Urinary bladder (tissue), 4 donors: ENCODE measurements around the gene MBTPS1. TPM values are rescaled to one million over a fixed set of nuclear protein-coding genes. Genes with fewer than 3 reads are reported as not detected.

Source experiments
- DNase-seq: peaks from one replicate; pipeline ENCODE4 v3.0.0-alpha.2; 2015; ENCODE audit errors: extremely low spot score
- H3K27ac ChIP-seq: one replicate; pipeline ENCODE4 v1.5.1; 2013; ENCODE audit warnings: low read depth, mild to moderate bottlenecking, moderate library complexity
- H3K36me3 ChIP-seq: one replicate; pipeline ENCODE4 v1.6.1; 2013; ENCODE audit warnings: mild to moderate bottlenecking, moderate library complexity; ENCODE audit not compliant: insufficient read depth
- H3K4me1 ChIP-seq: one replicate; pipeline ENCODE4 v1.6.1; 2013; ENCODE audit warnings: mild to moderate bottlenecking, moderate library complexity; ENCODE audit not compliant: insufficient read depth
- H3K4me3 ChIP-seq: one replicate; pipeline ENCODE4 v1.5.1; 2013; ENCODE audit warnings: low read depth, low read length
- WGBS: extraction: QIAGEN DNeasy Blood & Tissue Kit; methylation state at CpG from one replicate; pipeline ENCODE4 v1.1.7; 2013; 5-methylcytosine and 5-hydroxymethylcytosine counted together
- polyA plus RNA-seq: library from polyadenylated mRNA; stranded (reverse); fragments of 200-250 nt; gene quantifications from one replicate; pipeline ENCODE4 v1.2.3, GENCODE V29; 2013
- total RNA-seq: library from RNA; depleted of rRNA; stranded (reverse); fragments of >200 nt; gene quantifications from one replicate; pipeline ENCODE4 v1.2.3, GENCODE V29; 2014
- donor health status: healthy with polysubstance abuse.
- donor health status: healthy.

MBTPS1 gene
- total and polyA plus RNA-seq, 2 donors: 67.8 to 81.3 TPM

- WGBS: 90% methylated on average over 19 of the region's 19 CpGs
- H3K36me3 ChIP-seq: peaks cover 9% of the 10 kb centered on the region
These were observed 60.7 kb downstream of the MBTPS1 start for GRCh38 chr16:84055801-84056634.

GRCh38 chr16:84055366-84055765, 61.4 kb downstream of the MBTPS1 start:
- H3K36me3 ChIP-seq: peaks cover 9% of the 10 kb centered on the region
- no peak overlapping the region for H3K4me3 ChIP-seq
- no peak overlapping the region for H3K27ac ChIP-seq
- DNase-seq: no peak
- WGBS: 46% methylated on average over 5 of the region's 5 CpGs
- no peaks in the 10 kb centered on the region for H3K4me1 ChIP-seq

More at GRCh38 chr16:84055801-84056634, 60.7 kb downstream of the MBTPS1 start:
- Histone ChIP-seq H3K4me1 (no peaks in the 10 kb centered on the region), H3K27ac (no peak overlapping the region), H3K4me3 (no peak overlapping the region)
- DNase-seq: no peak

DNA sequence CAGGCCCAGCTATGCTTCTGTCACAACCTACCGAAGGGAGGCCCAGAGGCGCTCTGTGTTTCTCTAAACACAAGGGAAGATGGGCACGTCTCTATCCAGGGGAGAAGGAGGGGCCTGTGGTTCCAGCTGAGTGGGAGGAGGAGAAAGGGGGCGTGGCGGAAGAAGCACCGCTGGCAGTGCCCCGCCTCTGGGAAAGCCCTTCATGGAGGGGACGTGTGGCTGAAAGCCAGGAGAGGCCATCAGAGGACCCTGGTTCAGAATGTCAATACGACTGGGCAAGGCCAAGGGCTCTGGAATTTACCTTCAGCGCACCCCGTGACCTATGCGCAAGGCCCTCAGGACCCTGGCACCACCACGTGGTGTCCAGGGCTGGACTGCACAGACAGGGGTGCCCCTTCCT, 61.8 kb downstream of the MBTPS1 start:
- DNase-seq: no peak
- 80% methylated on average over 13 of the region's 13 CpGs for WGBS

DNA sequence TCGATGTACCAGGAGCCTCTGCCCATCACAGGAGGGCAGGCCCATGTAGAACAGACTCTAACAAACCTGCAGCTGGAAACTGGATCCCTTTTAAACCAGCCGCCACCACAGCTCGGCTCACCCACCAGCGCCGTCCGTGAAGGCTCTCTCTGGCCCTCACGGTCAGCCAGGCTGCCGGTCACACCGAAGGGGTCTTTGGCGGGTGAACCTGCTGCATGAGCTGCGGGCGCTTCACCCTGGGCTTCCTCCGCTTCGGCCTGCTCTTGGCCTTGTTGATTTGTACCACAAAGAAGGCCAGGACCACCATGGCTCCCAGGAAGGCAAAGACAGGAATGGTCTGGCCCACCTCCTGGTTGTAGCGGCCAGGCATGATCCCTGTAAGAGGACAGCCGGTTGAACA, 62.5 kb downstream of the MBTPS1 start:
- peaks cover 9% of the 10 kb centered on the region for H3K36me3 ChIP-seq
- H3K4me3 ChIP-seq: no peak overlapping the region
- H3K4me1 ChIP-seq: no peaks in the 10 kb centered on the region
- H3K27ac ChIP-seq: no peak overlapping the region
- no peak for DNase-seq
- WGBS: 95% methylated on average over 16 of the region's 16 CpGs

More for the DNA sequence above, 61.8 kb downstream of the MBTPS1 start:
- H3K36me3 ChIP-seq: peaks cover 9% of the 10 kb centered on the region
- H3K4me3 ChIP-seq: no peak overlapping the region
- H3K27ac ChIP-seq: no peak overlapping the region
- no peaks in the 10 kb centered on the region for H3K4me1 ChIP-seq

DNA sequence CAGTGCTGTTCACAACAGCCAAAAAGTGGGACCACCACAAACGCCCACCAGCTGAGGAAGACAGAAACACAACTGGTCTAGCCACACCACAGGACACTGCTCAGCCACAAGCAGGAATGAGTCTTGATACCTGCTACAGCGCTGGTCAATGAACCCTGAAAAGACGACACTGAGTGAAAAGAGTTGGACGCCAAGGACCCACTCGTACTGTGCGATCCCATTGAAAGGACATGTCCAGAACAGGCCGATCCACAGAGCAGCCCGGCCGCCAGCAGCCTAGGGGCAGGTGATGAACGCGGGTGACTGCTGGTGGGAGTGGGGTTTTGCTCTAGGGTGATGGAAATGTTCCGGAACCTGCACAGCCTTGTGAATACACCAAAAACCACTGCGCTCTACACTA, 63.5 kb downstream of the MBTPS1 start:
- 95% methylated on average over 13 of the region's 13 CpGs for WGBS
- no peak for DNase-seq
- Histone ChIP-seq H3K27ac (no peak overlapping the region), H3K36me3 (peaks cover 9% of the 10 kb centered on the region), H3K4me3 (no peak overlapping the region), H3K4me1 (no peaks in the 10 kb centered on the region)

GRCh38 chr16:84052071-84052622, 64.6 kb downstream of the MBTPS1 start:
- no peak for DNase-seq
- Histone ChIP-seq H3K27ac (no peak overlapping the region), H3K4me3 (no peak overlapping the region), H3K4me1 (no peaks in the 10 kb centered on the region), H3K36me3 (peaks cover 9% of the 10 kb centered on the region)
- WGBS: 91% methylated on average over 27 of the region's 27 CpGs

GRCh38 chr16:84050316-84050715, 66.4 kb downstream of the MBTPS1 start:
- H3K36me3 ChIP-seq: peaks cover 6% of the 10 kb centered on the region
- H3K4me1 ChIP-seq: no peaks in the 10 kb centered on the region
- no peak overlapping the region for H3K27ac ChIP-seq
- DNase-seq: no peak
- WGBS: 85% methylated on average over 9 of the region's 9 CpGs
- H3K4me3 ChIP-seq: no peak overlapping the region

DNA sequence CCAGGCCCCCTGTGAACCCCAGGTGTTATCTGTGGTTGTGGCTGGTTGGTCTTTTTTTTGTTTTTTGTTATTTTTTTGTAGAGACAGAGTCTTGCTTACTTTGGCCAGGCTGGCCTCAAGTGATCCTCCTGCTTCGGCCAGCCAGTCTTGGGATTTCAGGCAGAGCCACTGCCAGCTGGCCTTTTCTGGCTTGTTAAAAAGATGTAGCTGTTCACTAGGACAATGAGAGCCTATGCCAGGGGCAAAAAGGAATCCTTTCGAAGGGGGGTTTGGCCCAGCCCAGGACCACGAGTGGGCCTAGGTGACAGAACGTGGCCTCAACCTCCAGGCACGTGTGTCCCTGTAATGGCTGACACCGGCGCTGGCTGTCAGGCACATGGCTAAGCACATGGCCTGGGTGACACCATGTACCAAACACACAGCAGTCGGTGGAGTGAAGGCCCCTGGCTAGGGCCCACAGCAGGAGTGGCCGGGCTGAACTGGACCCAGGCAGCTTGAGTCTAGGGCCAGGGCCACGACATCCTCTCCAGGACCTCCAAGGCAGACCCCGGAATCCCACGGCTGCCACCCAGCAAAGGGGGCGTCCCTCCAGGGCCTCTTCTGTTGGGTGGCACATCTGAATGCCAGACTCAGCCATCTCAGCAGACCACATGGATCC, 67.2 kb downstream of the MBTPS1 start:
- 85% methylated on average over 13 of the region's 13 CpGs for WGBS

DNA sequence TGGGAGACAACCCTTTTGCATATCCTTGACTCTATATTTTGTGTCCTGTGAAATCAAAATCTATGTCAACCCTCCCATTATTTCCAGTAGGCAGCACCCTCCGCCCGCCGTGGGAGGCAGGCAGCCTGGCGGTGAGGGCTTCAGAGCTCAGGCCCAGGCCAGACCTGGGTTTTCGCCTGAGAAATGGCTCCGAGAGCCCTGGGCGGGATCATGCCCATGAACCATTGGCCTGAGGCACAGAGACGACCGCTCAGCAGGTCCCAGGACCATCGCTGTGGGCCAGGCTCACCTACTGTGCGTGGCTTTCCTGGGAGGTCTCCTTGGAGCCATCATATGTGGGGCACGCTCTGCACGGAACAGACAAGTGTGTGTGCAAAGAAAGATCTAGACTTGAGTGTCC, 67.9 kb downstream of the MBTPS1 start:
- WGBS: 93% methylated on average over 13 of the region's 13 CpGs
- H3K27ac ChIP-seq: no peak overlapping the region
- no peaks in the 10 kb centered on the region for H3K4me1 ChIP-seq
- no peak for DNase-seq
- no peaks in the 10 kb centered on the region for H3K36me3 ChIP-seq
- H3K4me3 ChIP-seq: no peak overlapping the region

More for the DNA sequence above, 67.2 kb downstream of the MBTPS1 start:
- Histone ChIP-seq H3K36me3 (peaks cover 3% of the 10 kb centered on the region), H3K4me3 (no peak overlapping the region), H3K4me1 (no peaks in the 10 kb centered on the region), H3K27ac (no peak overlapping the region)
- no peak for DNase-seq

- no peaks in the 10 kb centered on the region for H3K4me1 ChIP-seq
- 77% methylated on average over 7 of the region's 7 CpGs for WGBS
- no peak overlapping the region for H3K27ac ChIP-seq
- no peaks in the 10 kb centered on the region for H3K36me3 ChIP-seq
- H3K4me3 ChIP-seq: no peak overlapping the region
- no peak for DNase-seq
These were observed 68.5 kb downstream of the MBTPS1 start for GRCh38 chr16:84048270-84048669.

DNA sequence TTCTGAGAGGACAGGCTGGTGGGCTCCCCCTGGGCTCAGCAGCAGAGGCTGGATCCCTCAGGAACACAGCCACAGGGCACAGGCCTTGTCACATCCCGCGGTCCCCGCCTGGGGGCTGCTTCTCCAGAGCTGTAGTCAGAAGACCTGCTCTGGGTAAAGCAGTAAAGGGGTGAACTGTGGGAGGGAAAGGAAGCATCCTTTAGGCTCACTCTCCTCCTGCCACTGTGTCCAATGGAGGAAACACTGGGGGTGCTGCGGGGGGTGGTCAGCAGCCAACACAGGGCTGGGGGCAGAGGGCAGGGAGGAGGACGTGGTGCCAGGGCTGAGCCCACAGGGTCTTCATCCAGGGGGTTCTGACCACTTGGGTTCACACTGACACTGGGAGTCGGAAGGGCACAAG, 69.1 kb downstream of the MBTPS1 start:
- H3K27ac ChIP-seq: no peak overlapping the region
- no peak for DNase-seq
- no peaks in the 10 kb centered on the region for H3K4me1 ChIP-seq
- no peaks in the 10 kb centered on the region for H3K36me3 ChIP-seq
- WGBS: 87% methylated on average over 6 of the region's 6 CpGs
- H3K4me3 ChIP-seq: no peak overlapping the region

GRCh38 chr16:84047206-84047605, 69.5 kb downstream of the MBTPS1 start:
- Histone ChIP-seq H3K4me1 (no peaks in the 10 kb centered on the region), H3K4me3 (no peak overlapping the region), H3K27ac (no peak overlapping the region), H3K36me3 (no peaks in the 10 kb centered on the region)
- 90% methylated on average over 6 of the region's 6 CpGs for WGBS
- no peak for DNase-seq

DNA sequence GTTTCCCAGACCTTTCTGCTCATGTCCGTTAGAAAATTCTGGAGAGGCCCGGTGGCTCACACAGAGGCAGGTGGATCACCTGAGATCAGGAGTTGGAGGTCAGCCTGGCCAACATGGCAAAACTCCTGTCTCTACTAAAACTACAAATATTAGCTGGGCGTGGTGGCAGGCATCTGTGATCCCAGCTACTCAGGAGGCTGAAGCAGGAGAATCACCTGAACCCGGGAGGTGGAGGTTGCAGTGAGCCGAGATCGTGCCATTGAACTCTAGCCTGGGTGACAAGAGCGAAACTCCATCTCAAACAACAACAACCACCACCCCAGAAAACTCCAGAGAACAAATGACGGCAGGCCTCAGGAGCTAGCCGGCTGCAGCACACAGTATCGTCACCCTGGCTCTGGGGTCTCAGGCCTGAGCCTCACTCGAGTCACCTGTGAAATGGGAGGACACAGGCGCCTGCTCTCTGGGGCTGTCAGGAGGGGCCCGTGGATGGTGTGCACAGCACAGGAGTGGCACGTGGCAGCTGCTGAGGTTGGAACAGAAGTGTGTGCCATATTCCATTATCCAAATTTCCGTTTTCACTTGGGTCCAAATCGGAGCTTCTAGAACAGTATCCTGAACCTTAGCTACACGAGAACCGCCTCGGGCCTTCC, 70.8 kb downstream of the MBTPS1 start:
- Histone ChIP-seq H3K27ac (no peak overlapping the region), H3K36me3 (no peaks in the 10 kb centered on the region), H3K4me1 (no peaks in the 10 kb centered on the region), H3K4me3 (no peak overlapping the region)
- DNase-seq: no peak
- 95% methylated on average over 19 of the region's 19 CpGs for WGBS
